GF-D8 (cell line): ENCODE results near the gene CTXN3.

Source experiments
- DNase-seq: peaks from one replicate; lab custom pipeline; 2025; lab: John Stamatoyannopoulos, UW

The CTXN3 gene

GRCh38 chr5:127699416-127699815, 50.5 kb downstream of the CTXN3 start:
- no peak for DNase-seq

GRCh38 chr5:127700237-127700766, 51.4 kb downstream of the CTXN3 start:
- DNase-seq = no peak

DNA sequence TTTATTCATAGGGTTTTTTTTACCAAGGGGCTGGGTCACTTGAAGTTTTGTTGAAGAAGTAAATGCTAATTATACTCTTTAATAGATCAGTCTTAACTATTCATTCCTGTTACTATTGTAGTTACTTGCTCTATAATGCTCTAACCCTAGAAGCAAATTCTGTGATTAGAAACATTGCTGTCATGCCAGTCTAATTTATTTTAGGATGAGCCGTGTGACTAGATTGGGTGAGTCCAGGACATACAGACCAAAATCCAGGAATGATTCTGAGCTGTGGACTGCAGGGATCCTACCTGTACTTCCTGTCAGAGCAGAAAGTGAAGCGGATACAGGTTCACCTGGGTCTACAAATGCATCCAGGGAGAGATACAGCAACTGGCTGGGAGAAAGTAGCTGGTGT, 53.6 kb downstream of the CTXN3 start:
- no peak for DNase-seq

- no peak for DNase-seq
Observed at GRCh38 chr5:127702926-127703561, 54.2 kb downstream of the CTXN3 start, which contains the start of gene CCDC192. TSS of gene CCDC192 (plus strand) at chr5:127703391. CDS start at chr5:127703446, 55 bp downstream.

GRCh38 chr5:127705120-127705892, 56.4 kb downstream of the CTXN3 start:
- no peak for DNase-seq

GRCh38 chr5:127706691-127707090, 57.8 kb downstream of the CTXN3 start:
- no peak for DNase-seq

DNA sequence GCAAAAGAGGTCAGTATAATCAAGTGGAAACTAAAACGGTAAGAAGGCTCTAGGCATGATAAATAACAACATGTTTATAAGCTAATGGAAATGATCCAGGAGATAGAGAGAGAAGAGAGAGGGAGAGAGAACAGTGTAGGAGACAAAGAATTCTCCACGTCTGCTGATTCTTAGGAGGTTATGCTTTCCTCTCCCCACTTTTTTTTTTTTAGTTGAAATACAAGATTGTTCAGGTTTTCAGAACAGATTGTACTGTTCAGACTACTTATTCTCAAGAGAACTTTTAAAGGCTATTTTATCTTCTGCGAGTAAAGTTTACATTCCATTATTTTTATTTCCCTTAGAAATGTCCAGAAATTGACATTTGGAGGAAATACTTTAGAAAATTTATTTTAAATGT, 58.3 kb downstream of the CTXN3 start:
- no peak for DNase-seq
